Smooth muscle cell of the brain vasculature (primary cell): Measurements from ENCODE around the gene ASB15.
"Not testable (repeated sequence)": the region's sequence is repeated elsewhere in the genome, so short reads cannot be mapped to it uniquely, and the experiment has no call there.

Source experiments
- DNase-seq: peaks from one replicate; pipeline ENCODE4 v3.0.0-alpha.2; 2012; ENCODE audit warnings: low read depth, low spot score

ASB15 gene

GRCh38 chr7:123601530-123601929 is at the start of gene ASB15:
Gene ASB15 (plus strand): TSS chr7:123601821. CDS start chr7:123614503, 12,682 bp downstream.
- DNase-seq, result no peak

- not testable (repeated sequence) for DNase-seq
Observed at GRCh38 chr7:123552134-123552533, 49.5 kb upstream of the ASB15 start.

GRCh38 chr7:123552641-123553040 is 49.0 kb upstream of the ASB15 start:
- DNase-seq, result no peak

- no peak for DNase-seq
Observed at GRCh38 chr7:123553159-123553558, 48.5 kb upstream of the ASB15 start.

GRCh38 chr7:123555484-123555883 is 46.1 kb upstream of the ASB15 start:
- DNase-seq, result no peak

- DNase-seq, result no peak
Observed at GRCh38 chr7:123557016-123557397, 44.6 kb upstream of the ASB15 start.

- DNase-seq, result peak; percentile 98
Observed at GRCh38 chr7:123557398-123558288, 44.0 kb upstream of the ASB15 start, which contains the start of gene NDUFA5. Gene NDUFA5 (minus strand): TSS chr7:123557818. CDS start chr7:123557795, 23 bp downstream.

GRCh38 chr7:123558289-123558874 is 43.2 kb upstream of the ASB15 start:
- no peak for DNase-seq

- DNase-seq, result no peak
Observed at GRCh38 chr7:123562121-123562520, 39.5 kb upstream of the ASB15 start.

- DNase-seq, result no peak
Observed at GRCh38 chr7:123569352-123570010, 32.1 kb upstream of the ASB15 start.

- no peak for DNase-seq
Observed at GRCh38 chr7:123570390-123571182, 31.0 kb upstream of the ASB15 start.

GRCh38 chr7:123571187-123571586 is 30.4 kb upstream of the ASB15 start:
- DNase-seq, result no peak

GRCh38 chr7:123571684-123572083 is 29.9 kb upstream of the ASB15 start:
- no peak for DNase-seq

- DNase-seq, result no peak
Observed at GRCh38 chr7:123573341-123573740, 28.3 kb upstream of the ASB15 start.

- DNase-seq, result no peak
Observed at GRCh38 chr7:123573896-123574467, 27.6 kb upstream of the ASB15 start.

GRCh38 chr7:123579416-123579815 is 22.2 kb upstream of the ASB15 start:
- no peak for DNase-seq

GRCh38 chr7:123580406-123581161 is 21.0 kb upstream of the ASB15 start:
- DNase-seq, result no peak

- no peak for DNase-seq
Observed at GRCh38 chr7:123581162-123581459, 20.5 kb upstream of the ASB15 start.

- DNase-seq, result no peak
Observed at GRCh38 chr7:123583821-123584220, 17.8 kb upstream of the ASB15 start.

- DNase-seq, result no peak
Observed at GRCh38 chr7:123588376-123588775, 13.2 kb upstream of the ASB15 start.

GRCh38 chr7:123594813-123595241 is 6.8 kb upstream of the ASB15 start:
- no peak for DNase-seq
